HEK293 (cell line): ENCODE results near the gene FILIP1L.

Experiments used
- SETDB1 ChIP-seq: IDR thresholded peaks from one replicate; pipeline ENCODE4 v1.6.1; 2017; ENCODE audit warnings: mild to moderate bottlenecking, low read length, moderate library complexity, mixed read lengths; ENCODE audit not compliant: insufficient read length
- YY1 ChIP-seq: fragments of 450-650 bp; formaldehyde crosslinking; IDR thresholded peaks from 2 replicates; pipeline ENCODE4 v1.5.1; 2018; ENCODE audit warnings: missing biosample characterization, missing genetic modification characterization
- ZNF10 ChIP-seq: fragments of 450-650 bp; formaldehyde crosslinking; IDR thresholded peaks from 2 replicates; pipeline ENCODE4 v1.5.1; 2017; ENCODE audit warnings: missing biosample characterization, missing genetic modification characterization
- ZNF214 ChIP-seq: fragments of 450-650 bp; formaldehyde crosslinking; IDR thresholded peaks from 2 replicates; pipeline ENCODE4 v1.5.1; 2017; ENCODE audit warnings: missing biosample characterization, mild to moderate bottlenecking, missing genetic modification characterization, borderline replicate concordance
- ZNF23 ChIP-seq: fragments of 450-650 bp; formaldehyde crosslinking; IDR thresholded peaks from 2 replicates; pipeline ENCODE4 v1.5.1; 2016; ENCODE audit warnings: missing biosample characterization, missing genetic modification characterization, borderline replicate concordance
- ZNF274 ChIP-seq, 2 experiments: fragments of 200-500 bp in 1 of 2; fragments of 450-650 bp in 1 of 2; sonication (Bioruptor generic) in 1 of 2; formaldehyde crosslinking in 1 of 2; IDR thresholded peaks; 2 replicates each; pipeline versions ENCODE4 v1.5.1 to v1.6.1; 2014 to 2016; ENCODE audit warnings: borderline replicate concordance in 1 of 2, inconsistent platforms in 1 of 2, low read length in 1 of 2, missing biosample characterization in 1 of 2, missing genetic modification characterization in 1 of 2
- ZNF530 ChIP-seq: fragments of 450-650 bp; formaldehyde crosslinking; IDR thresholded peaks from 2 replicates; pipeline ENCODE4 v1.5.1; 2016; ENCODE audit warnings: low read depth, missing biosample characterization, missing genetic modification characterization
- ZNF580 ChIP-seq: fragments of 450-650 bp; formaldehyde crosslinking; IDR thresholded peaks from 2 replicates; pipeline ENCODE4 v1.5.1; 2016; ENCODE audit warnings: missing biosample characterization, missing genetic modification characterization
- ZNF658 ChIP-seq: fragments of 450-650 bp; formaldehyde crosslinking; IDR thresholded peaks from 2 replicates; pipeline ENCODE4; 2016; ENCODE audit warnings: missing biosample characterization, missing genetic modification characterization
- TF ChIP-seq, protein P1 (sequence below): fragments of 450-650 bp; formaldehyde crosslinking; IDR thresholded peaks from 2 replicates; pipeline ENCODE4 v1.5.1; 2016; ENCODE audit warnings: missing biosample characterization, missing genetic modification characterization

DNA sequence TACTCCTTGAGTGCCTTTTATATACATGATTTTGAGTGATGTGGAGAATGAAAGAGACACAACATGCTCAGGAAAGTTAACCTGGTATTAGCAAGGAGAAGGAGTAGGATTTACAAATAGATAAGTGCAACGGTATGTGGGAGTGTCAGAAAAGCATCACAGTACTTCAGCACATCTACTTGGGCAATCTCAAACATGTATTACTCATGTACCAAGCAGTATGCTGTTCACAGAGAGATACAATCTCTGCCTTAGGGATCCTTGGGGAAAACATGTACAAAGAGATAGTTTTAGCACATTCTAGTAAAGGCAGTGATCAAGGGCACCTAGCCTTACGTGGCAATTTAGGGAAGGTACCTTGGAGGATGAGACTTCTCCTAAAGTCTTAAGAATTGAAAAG lies 146.5 kb downstream of the FILIP1L start:
- TF ChIP-seq ZNF23 (no peak), SETDB1 (no peak), ZNF10 (tag by site-specific recombination) (no peak), YY1 (tag by site-specific recombination) (no peak), ZNF214 (no peak), ZNF580 (no peak), ZNF274 (IDR thresholded peaks at IDR 0.05; ENCODE audit: low read length) (no peak), ZNF274 (tag by site-specific recombination; IDR thresholded peaks at IDR 0.05; ENCODE audit: borderline replicate concordance) (no peak), ZNF658 (tag by site-specific recombination) (no peak), ZNF530 (tag by site-specific recombination) (no peak)
- TF ChIP-seq, protein P1, sequence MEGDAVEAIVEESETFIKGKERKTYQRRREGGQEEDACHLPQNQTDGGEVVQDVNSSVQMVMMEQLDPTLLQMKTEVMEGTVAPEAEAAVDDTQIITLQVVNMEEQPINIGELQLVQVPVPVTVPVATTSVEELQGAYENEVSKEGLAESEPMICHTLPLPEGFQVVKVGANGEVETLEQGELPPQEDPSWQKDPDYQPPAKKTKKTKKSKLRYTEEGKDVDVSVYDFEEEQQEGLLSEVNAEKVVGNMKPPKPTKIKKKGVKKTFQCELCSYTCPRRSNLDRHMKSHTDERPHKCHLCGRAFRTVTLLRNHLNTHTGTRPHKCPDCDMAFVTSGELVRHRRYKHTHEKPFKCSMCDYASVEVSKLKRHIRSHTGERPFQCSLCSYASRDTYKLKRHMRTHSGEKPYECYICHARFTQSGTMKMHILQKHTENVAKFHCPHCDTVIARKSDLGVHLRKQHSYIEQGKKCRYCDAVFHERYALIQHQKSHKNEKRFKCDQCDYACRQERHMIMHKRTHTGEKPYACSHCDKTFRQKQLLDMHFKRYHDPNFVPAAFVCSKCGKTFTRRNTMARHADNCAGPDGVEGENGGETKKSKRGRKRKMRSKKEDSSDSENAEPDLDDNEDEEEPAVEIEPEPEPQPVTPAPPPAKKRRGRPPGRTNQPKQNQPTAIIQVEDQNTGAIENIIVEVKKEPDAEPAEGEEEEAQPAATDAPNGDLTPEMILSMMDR (tag by site-specific recombination): no peak
